Adrenal gland (tissue), 5 donors: Measurements from ENCODE around the gene PTPN6.

Source experiments
- CTCF ChIP-seq, 6 experiments: fragments of 450-650 bp in 4 of 6; fragments of 200-600 bp in 2 of 6; sonication (generic) in 1 of 6; IDR thresholded peaks; 1 replicate in 5 of 6; 2 replicates in 1 of 6; pipeline versions ENCODE4 v1.5.1 to v1.8.0; 2016 to 2021; ENCODE audit warnings: antibody characterized with exemption in 6 of 6, mild to moderate bottlenecking in 2 of 6, moderate library complexity in 1 of 6
- POLR2A ChIP-seq, 2 donors: fragments of 450-650 bp; IDR thresholded peaks; one replicate each; pipeline ENCODE4 v1.6.1; 2017; ENCODE audit warnings: antibody characterized with exemption in 2 of 2, mild to moderate bottlenecking in 2 of 2, moderate library complexity in 1 of 2
- donor health status: DM: no; HTN: no; CAD: no.

DNA sequence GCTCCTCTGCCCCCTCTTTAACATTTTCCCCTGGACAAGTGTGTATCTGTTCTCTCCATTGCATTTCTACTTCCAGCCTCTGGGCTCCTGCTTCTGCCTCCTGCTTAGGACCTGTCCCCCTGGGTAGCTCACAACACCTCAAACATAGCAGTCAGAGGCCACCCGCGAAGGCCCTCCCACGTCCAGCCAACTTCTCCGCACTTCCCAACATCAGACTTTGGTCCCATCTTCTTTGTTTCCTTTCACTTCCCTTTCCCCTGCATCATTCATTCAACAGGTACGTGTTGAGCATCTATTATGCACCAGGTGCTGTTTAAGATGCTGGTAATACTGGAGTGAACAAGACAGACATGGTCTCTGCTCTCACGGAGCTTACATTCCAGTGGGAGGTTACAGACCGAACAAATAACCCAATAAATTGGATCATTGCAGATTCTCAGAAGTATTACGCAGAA lies 4.2 kb upstream of the PTPN6 start:
- TF ChIP-seq CTCF (IDR thresholded peaks at IDR 0.05) (no peak), POLR2A (IDR thresholded peaks at IDR 0.05) (no peak)
